Suprapubic skin (tissue), 4 donors: Measurements from ENCODE around the gene EYS. TPM values are rescaled to one million over a fixed set of nuclear protein-coding genes. Genes with fewer than 3 reads are reported as not detected.
"Not testable (repeated sequence)": the region's sequence is repeated elsewhere in the genome, so short reads cannot be mapped to it uniquely, and the experiment has no call there.

Source experiments
- DNase-seq, 2 donors: peaks; one replicate each; pipeline ENCODE4 v3.0.0-alpha.2; 2019; ENCODE audit warnings: low spot score in 2 of 2
- H3K27ac ChIP-seq: fragments of 200-600 bp; sonication (generic); one replicate; pipeline ENCODE4 v1.5.1; 2019
- H3K27me3 ChIP-seq: fragments of 200-600 bp; sonication (generic); one replicate; pipeline ENCODE4 v1.5.1; 2019
- H3K36me3 ChIP-seq: fragments of 200-600 bp; sonication (generic); one replicate; pipeline ENCODE4 v1.5.1; 2019
- H3K4me1 ChIP-seq: fragments of 200-600 bp; sonication (generic); one replicate; pipeline ENCODE4 v1.5.1; 2019
- H3K4me3 ChIP-seq: fragments of 200-600 bp; sonication (generic); one replicate; pipeline ENCODE4 v1.5.1; 2019; ENCODE audit warnings: mild to moderate bottlenecking
- H3K9me3 ChIP-seq: fragments of 200-600 bp; sonication (generic); one replicate; pipeline ENCODE4 v1.5.1; 2019
- EP300 ChIP-seq: sonication (generic); formaldehyde crosslinking; IDR thresholded peaks from one replicate; pipeline ENCODE4 v1.6.1; 2017; ENCODE audit warnings: antibody characterized with exemption
- POLR2A ChIP-seq, 2 donors: fragments of 450-650 bp; IDR thresholded peaks; one replicate each; pipeline ENCODE4 v1.6.1; 2017; ENCODE audit warnings: antibody characterized with exemption in 2 of 2, mild to moderate bottlenecking in 2 of 2, moderate library complexity in 2 of 2
- POLR2AphosphoS5 ChIP-seq, 3 donors: sonication (generic); formaldehyde crosslinking; IDR thresholded peaks; one replicate each; pipeline ENCODE4 v1.6.1; 2017; ENCODE audit warnings: antibody characterized with exemption in 3 of 3
- WGBS: methylation state at CpG from one replicate; pipeline ENCODE4 v1.1.5; 2018; 5-methylcytosine and 5-hydroxymethylcytosine counted together
- total RNA-seq, 4 donors: library from RNA; depleted of rRNA; stranded (reverse); fragments of >200 nt; gene quantifications; one replicate each; pipeline ENCODE4 v1.1.0, GENCODE V29; 2016
- TF ChIP-seq, protein P1 (sequence below), 2 donors: fragments of 200-600 bp in 1 of 2; fragments of 450-650 bp in 1 of 2; sonication (generic) in 1 of 2; IDR thresholded peaks; one replicate each; pipeline ENCODE4 v1.5.1; 2016 to 2019; ENCODE audit warnings: antibody characterized with exemption in 2 of 2, mild to moderate bottlenecking in 1 of 2, moderate library complexity in 1 of 2

Gene EYS
- total RNA-seq, 4 donors from 2014 or later, result not detected

- no peak overlapping the region for H3K4me3 ChIP-seq
- no peak overlapping the region for H3K27ac ChIP-seq
- no peaks in the 10 kb centered on the region for H3K36me3 ChIP-seq
- no peaks in the 10 kb centered on the region for H3K4me1 ChIP-seq
- WGBS, result 43% methylated on average over 1 of the region's 1 CpG
- TF ChIP-seq POLR2A (IDR thresholded peaks at IDR 0.05) (no peak), EP300 (no peak), POLR2AphosphoS5 (IDR thresholded peaks at IDR 0.05) (no peak)
- TF ChIP-seq, protein P1, sequence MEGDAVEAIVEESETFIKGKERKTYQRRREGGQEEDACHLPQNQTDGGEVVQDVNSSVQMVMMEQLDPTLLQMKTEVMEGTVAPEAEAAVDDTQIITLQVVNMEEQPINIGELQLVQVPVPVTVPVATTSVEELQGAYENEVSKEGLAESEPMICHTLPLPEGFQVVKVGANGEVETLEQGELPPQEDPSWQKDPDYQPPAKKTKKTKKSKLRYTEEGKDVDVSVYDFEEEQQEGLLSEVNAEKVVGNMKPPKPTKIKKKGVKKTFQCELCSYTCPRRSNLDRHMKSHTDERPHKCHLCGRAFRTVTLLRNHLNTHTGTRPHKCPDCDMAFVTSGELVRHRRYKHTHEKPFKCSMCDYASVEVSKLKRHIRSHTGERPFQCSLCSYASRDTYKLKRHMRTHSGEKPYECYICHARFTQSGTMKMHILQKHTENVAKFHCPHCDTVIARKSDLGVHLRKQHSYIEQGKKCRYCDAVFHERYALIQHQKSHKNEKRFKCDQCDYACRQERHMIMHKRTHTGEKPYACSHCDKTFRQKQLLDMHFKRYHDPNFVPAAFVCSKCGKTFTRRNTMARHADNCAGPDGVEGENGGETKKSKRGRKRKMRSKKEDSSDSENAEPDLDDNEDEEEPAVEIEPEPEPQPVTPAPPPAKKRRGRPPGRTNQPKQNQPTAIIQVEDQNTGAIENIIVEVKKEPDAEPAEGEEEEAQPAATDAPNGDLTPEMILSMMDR (IDR thresholded peaks at IDR 0.05), result no peak
- no peak for DNase-seq
- H3K27me3 ChIP-seq, result no peaks in the 10 kb centered on the region
- no peaks in the 10 kb centered on the region for H3K9me3 ChIP-seq
Observed at GRCh38 chr6:64459411-64459944, 1247.5 kb downstream of the EYS start.

- 93% methylated on average over 6 of the region's 6 CpGs for WGBS
- H3K27ac ChIP-seq, DNase-seq, H3K4me1 ChIP-seq, H3K27me3 ChIP-seq, H3K36me3 ChIP-seq, H3K9me3 ChIP-seq, H3K4me3 ChIP-seq: not testable (repeated sequence)
Observed at GRCh38 chr6:64448101-64448500, 1258.9 kb downstream of the EYS start.

GRCh38 chr6:64445038-64445437, 1262.0 kb downstream of the EYS start:
- Histone ChIP-seq H3K27me3 (no peaks in the 10 kb centered on the region), H3K9me3 (no peaks in the 10 kb centered on the region), H3K4me3 (no peak overlapping the region), H3K36me3 (no peaks in the 10 kb centered on the region), H3K4me1 (no peaks in the 10 kb centered on the region), H3K27ac (no peak overlapping the region)
- TF ChIP-seq EP300, result no peak
- no peak for TF ChIP-seq POLR2AphosphoS5 (IDR thresholded peaks at IDR 0.05)
- TF ChIP-seq, protein P1 (IDR thresholded peaks at IDR 0.05), result no peak
- no peak for TF ChIP-seq POLR2A (IDR thresholded peaks at IDR 0.05)
- 69% methylated on average over 1 of the region's 1 CpG for WGBS
- DNase-seq, result no peak

DNA sequence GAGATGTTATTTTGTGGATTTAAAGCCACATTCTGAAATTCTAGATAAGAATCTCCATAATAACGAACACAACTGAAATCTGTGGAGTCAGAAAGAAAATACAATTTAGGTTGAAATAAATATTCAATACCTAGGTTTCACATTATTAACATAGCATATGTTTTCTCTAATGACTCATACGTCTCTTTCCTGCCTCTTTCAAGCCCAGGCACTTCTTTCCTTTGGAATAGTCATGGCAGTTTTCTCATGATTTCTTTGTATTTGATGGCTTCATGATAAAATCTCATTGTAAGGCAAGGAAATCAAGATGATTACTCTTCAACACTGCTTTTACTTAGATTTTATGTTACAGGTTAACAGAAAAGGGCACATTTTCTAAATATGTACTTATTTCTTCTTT, 1267.8 kb downstream of the EYS start:
- Histone ChIP-seq H3K4me3 (no peak overlapping the region), H3K27ac (no peak overlapping the region), H3K9me3 (no peaks in the 10 kb centered on the region), H3K4me1 (no peaks in the 10 kb centered on the region), H3K36me3 (no peaks in the 10 kb centered on the region), H3K27me3 (no peaks in the 10 kb centered on the region)
- TF ChIP-seq POLR2A (IDR thresholded peaks at IDR 0.05) (no peak), POLR2AphosphoS5 (IDR thresholded peaks at IDR 0.05) (no peak), EP300 (no peak)
- TF ChIP-seq, protein P1 (IDR thresholded peaks at IDR 0.05), result no peak
- WGBS, result 24% methylated on average over 2 of the region's 2 CpGs
- DNase-seq, result no peak

GRCh38 chr6:64437996-64438395, 1269.0 kb downstream of the EYS start:
- Histone ChIP-seq H3K36me3 (no peaks in the 10 kb centered on the region), H3K27ac (no peak overlapping the region), H3K27me3 (no peaks in the 10 kb centered on the region), H3K9me3 (no peaks in the 10 kb centered on the region), H3K4me1 (no peaks in the 10 kb centered on the region), H3K4me3 (no peak overlapping the region)
- TF ChIP-seq, protein P1 (IDR thresholded peaks at IDR 0.05), result no peak
- TF ChIP-seq POLR2AphosphoS5 (IDR thresholded peaks at IDR 0.05) (no peak), POLR2A (IDR thresholded peaks at IDR 0.05) (no peak), EP300 (no peak)
- no peak for DNase-seq
- 72% methylated on average over 2 of the region's 2 CpGs for WGBS

- DNase-seq, result no peak
- Histone ChIP-seq H3K27me3 (no peaks in the 10 kb centered on the region), H3K4me3 (no peak overlapping the region), H3K9me3 (no peaks in the 10 kb centered on the region), H3K27ac (no peak overlapping the region), H3K36me3 (no peaks in the 10 kb centered on the region), H3K4me1 (no peaks in the 10 kb centered on the region)
- TF ChIP-seq, protein P1 (IDR thresholded peaks at IDR 0.05), result no peak
- no peak for TF ChIP-seq POLR2A (IDR thresholded peaks at IDR 0.05)
- no peak for TF ChIP-seq POLR2AphosphoS5 (IDR thresholded peaks at IDR 0.05)
- TF ChIP-seq EP300, result no peak
- 42% methylated on average over 1 of the region's 1 CpG for WGBS
Observed at GRCh38 chr6:64429926-64430325, 1277.1 kb downstream of the EYS start.
